CD4-positive, alpha-beta T cell treated with Interleukin-6 for 4 hours (primary cell): ENCODE measurements around the gene SHKBP1.
"Not testable (repeated sequence)": the region's sequence is repeated elsewhere in the genome, so short reads cannot be mapped to it uniquely, and the experiment has no call there.

Experiments
- DNase-seq: peaks from one replicate; pipeline ENCODE4 v3.0.0-alpha.2; 2020; ENCODE audit warnings: mixed read lengths

SHKBP1 gene

GRCh38 chr19:40619333-40620160 lies 42.9 kb downstream of the SHKBP1 start:
- DNase-seq: no peak

- DNase-seq: no peak
These were observed 43.5 kb downstream of the SHKBP1 start for GRCh38 chr19:40620161-40620485.

- DNase-seq: no peak
These were observed 44.6 kb downstream of the SHKBP1 start for GRCh38 chr19:40621283-40621682.

- no peak for DNase-seq
These were observed 45.5 kb downstream of the SHKBP1 start for GRCh38 chr19:40621966-40622772.

- no peak for DNase-seq
These were observed 46.1 kb downstream of the SHKBP1 start for GRCh38 chr19:40622773-40623075.

- DNase-seq: no peak
These were observed 47.0 kb downstream of the SHKBP1 start for GRCh38 chr19:40623403-40624251.

GRCh38 chr19:40624369-40625153 lies 47.9 kb downstream of the SHKBP1 start:
- not testable (repeated sequence) for DNase-seq

- no peak for DNase-seq
These were observed 48.9 kb downstream of the SHKBP1 start for GRCh38 chr19:40625406-40626120.

- no peak for DNase-seq
These were observed 50.2 kb downstream of the SHKBP1 start for GRCh38 chr19:40626918-40627317.

- DNase-seq: no peak
These were observed 51.0 kb downstream of the SHKBP1 start for GRCh38 chr19:40627486-40628279.

GRCh38 chr19:40629346-40629745 lies 52.7 kb downstream of the SHKBP1 start:
- DNase-seq: no peak

GRCh38 chr19:40630571-40631160 lies 54.0 kb downstream of the SHKBP1 start:
- DNase-seq: no peak

- no peak for DNase-seq
These were observed 55.8 kb downstream of the SHKBP1 start for GRCh38 chr19:40632311-40633036.

- DNase-seq: no peak
These were observed 56.5 kb downstream of the SHKBP1 start for GRCh38 chr19:40633207-40633606.

GRCh38 chr19:40638327-40638726 lies 61.7 kb downstream of the SHKBP1 start:
- no peak for DNase-seq

GRCh38 chr19:40639638-40639982 lies 62.9 kb downstream of the SHKBP1 start:
- no peak for DNase-seq

- DNase-seq: peak; percentile 46
These were observed 64.1 kb downstream of the SHKBP1 start for GRCh38 chr19:40640744-40641143.
